ENCODE measurements around the gene EMILIN2.

EMILIN2 gene

DNA sequence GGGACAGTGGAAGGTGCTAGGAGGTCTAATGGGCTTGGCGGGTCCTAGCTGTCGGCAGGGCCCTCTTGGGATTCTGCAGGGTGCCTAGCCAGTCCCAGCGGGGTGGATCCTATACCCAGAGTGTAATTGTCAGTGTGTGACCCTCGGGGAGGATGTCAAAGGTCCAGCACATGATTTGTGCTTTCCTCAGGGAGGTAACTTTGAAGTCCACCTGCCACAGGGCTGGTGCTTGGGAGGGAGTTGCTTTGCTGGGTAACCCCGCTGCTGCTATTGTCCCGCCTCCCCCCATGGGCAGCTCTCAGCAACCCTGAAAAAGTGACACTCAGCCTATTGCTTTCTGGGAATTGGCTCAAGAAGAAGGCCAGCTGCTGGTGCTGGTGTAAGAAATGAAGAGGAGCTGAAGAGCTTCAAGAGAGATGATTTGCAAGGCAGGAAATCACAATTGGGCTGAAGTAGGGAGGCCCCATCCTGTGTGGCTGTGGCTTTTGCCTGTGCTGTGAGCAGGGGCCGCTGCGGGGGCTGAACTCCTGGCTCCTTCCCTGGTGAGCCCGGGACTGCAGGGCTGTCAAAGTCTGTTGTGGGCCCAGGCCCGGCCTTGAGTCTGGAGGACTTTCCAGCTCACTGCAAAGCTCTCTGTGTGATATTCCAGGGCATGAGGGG, 36.4 kb downstream of the EMILIN2 start:
- Histone ChIP-seq H3K4me2 (ENCODE audit: low read length) (peak overlapping the region; percentile 63), H3K79me2 (ENCODE audit: control insufficient read depth, low read length) (no peaks in the 10 kb centered on the region), H4K20me1 (ENCODE audit: control insufficient read depth, insufficient read depth, low read depth, low read length) (no peaks in the 10 kb centered on the region), H3K36me3 (ENCODE audit: control insufficient read depth, low read length) (no peaks in the 10 kb centered on the region), H3K4me3 (ENCODE audit: low read length) (peak overlapping the region; percentile 18; the same call in 1 of the 2 replicates), H3F3A (ENCODE audit: control insufficient read depth, insufficient read depth) (no peaks in the 10 kb centered on the region), H3K9me2 (replicated peaks; ENCODE audit: control insufficient read depth, low read length) (no peaks in the 10 kb centered on the region), H3K4me1 (ENCODE audit: control insufficient read depth, low read length) (peaks cover 18% of the 10 kb centered on the region), H3K27ac (ENCODE audit: low read depth, low read length) (no peak overlapping the region), H3K9me3 (ENCODE audit: control insufficient read depth, insufficient read depth, low read length) (no peaks in the 10 kb centered on the region), H3K27me3 (ENCODE audit: control insufficient read depth, low read length) (peaks cover 12% of the 10 kb centered on the region; the same call in 1 of the 2 replicates)
- TF ChIP-seq EZH2phosphoT487 (IDR thresholded peaks at IDR 0.05; ENCODE audit: borderline replicate concordance, low read length): no peak
- TF ChIP-seq, protein P1, sequence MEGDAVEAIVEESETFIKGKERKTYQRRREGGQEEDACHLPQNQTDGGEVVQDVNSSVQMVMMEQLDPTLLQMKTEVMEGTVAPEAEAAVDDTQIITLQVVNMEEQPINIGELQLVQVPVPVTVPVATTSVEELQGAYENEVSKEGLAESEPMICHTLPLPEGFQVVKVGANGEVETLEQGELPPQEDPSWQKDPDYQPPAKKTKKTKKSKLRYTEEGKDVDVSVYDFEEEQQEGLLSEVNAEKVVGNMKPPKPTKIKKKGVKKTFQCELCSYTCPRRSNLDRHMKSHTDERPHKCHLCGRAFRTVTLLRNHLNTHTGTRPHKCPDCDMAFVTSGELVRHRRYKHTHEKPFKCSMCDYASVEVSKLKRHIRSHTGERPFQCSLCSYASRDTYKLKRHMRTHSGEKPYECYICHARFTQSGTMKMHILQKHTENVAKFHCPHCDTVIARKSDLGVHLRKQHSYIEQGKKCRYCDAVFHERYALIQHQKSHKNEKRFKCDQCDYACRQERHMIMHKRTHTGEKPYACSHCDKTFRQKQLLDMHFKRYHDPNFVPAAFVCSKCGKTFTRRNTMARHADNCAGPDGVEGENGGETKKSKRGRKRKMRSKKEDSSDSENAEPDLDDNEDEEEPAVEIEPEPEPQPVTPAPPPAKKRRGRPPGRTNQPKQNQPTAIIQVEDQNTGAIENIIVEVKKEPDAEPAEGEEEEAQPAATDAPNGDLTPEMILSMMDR (IDR thresholded peaks at IDR 0.05; ENCODE audit: low read depth, low read length, poor library complexity, severe bottlenecking): no peak

DNA sequence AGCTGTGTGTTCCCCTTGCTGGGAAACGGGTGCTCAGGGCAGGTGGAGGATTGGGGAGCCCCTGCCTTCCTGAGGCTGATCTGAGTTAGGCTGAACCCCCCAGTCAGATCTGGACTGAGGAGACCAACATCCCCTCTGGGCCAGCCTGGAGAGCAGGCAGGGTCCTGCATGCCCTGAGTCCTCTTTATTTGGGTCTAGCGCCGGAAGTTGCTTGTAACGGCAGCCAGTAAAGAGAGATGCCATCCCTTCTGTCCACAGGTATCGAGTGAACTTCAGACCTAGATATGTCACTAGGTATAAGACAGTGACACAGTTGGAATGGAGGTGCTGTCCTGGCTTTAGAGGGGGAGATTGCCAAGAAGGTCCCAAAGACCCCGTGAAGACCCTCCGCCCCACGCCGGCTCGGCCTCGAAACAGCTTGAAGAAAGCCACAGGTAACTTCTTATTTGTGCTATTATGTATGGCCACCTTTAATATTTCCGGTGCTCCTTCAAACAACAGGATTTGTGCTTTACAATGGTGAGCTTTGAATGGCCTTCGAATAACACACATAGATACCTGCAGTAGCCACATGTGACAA, 38.0 kb downstream of the EMILIN2 start:
- no peak overlapping the region for H3K4me2 ChIP-seq (ENCODE audit: low read length)
- H3K36me3 ChIP-seq (ENCODE audit: control insufficient read depth, low read length): no peaks in the 10 kb centered on the region
- H3K9me3 ChIP-seq (ENCODE audit: control insufficient read depth, insufficient read depth, low read length): no peaks in the 10 kb centered on the region
- H3K27ac ChIP-seq (ENCODE audit: low read depth, low read length): no peak overlapping the region
- H3F3A ChIP-seq (ENCODE audit: control insufficient read depth, insufficient read depth): no peaks in the 10 kb centered on the region
- H3K27me3 ChIP-seq (ENCODE audit: control insufficient read depth, low read length): peaks cover 7% of the 10 kb centered on the region; the same call in 1 of the 2 replicates
- H3K4me3 ChIP-seq (ENCODE audit: low read length): no peak overlapping the region
- H3K79me2 ChIP-seq (ENCODE audit: control insufficient read depth, low read length): no peaks in the 10 kb centered on the region
- H3K9me2 ChIP-seq (replicated peaks; ENCODE audit: control insufficient read depth, low read length): no peaks in the 10 kb centered on the region
- H3K4me1 ChIP-seq (ENCODE audit: control insufficient read depth, low read length): peaks cover 18% of the 10 kb centered on the region
- no peaks in the 10 kb centered on the region for H4K20me1 ChIP-seq (ENCODE audit: control insufficient read depth, insufficient read depth, low read depth, low read length)
- TF ChIP-seq, protein P1 (IDR thresholded peaks at IDR 0.05; ENCODE audit: low read depth, low read length, poor library complexity, severe bottlenecking): no peak
- TF ChIP-seq EZH2phosphoT487 (IDR thresholded peaks at IDR 0.05; ENCODE audit: borderline replicate concordance, low read length): no peak

DNA sequence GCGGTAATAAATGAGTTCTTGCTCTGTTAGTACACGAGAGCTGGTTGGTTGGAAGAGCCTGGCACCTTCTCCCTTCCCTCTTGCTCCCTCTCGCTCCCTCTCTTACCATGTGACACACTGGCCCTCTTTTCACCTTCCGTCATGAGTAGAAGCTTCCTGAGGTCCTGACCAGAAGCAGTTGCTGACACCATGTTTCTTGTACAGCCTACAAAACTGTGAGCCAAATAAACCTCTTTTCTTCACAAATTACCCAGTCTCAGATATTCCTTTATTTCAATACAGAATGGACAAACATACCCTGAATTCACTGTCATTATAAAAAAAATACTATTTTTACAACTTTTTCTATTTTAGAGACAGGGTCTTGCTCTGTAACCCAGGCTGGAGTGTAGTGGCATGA, 40.7 kb downstream of the EMILIN2 start:
- Histone ChIP-seq H3K9me3 (ENCODE audit: control insufficient read depth, insufficient read depth, low read length) (no peaks in the 10 kb centered on the region), H3F3A (ENCODE audit: control insufficient read depth, insufficient read depth) (no peaks in the 10 kb centered on the region), H3K27me3 (ENCODE audit: control insufficient read depth, low read length) (peaks cover 11% of the 10 kb centered on the region), H3K36me3 (ENCODE audit: control insufficient read depth, low read length) (no peaks in the 10 kb centered on the region), H3K27ac (ENCODE audit: low read depth, low read length) (no peak overlapping the region), H3K79me2 (ENCODE audit: control insufficient read depth, low read length) (no peaks in the 10 kb centered on the region), H3K4me3 (ENCODE audit: low read length) (no peak overlapping the region), H3K4me1 (ENCODE audit: control insufficient read depth, low read length) (peaks cover 11% of the 10 kb centered on the region), H4K20me1 (ENCODE audit: control insufficient read depth, insufficient read depth, low read depth, low read length) (no peaks in the 10 kb centered on the region), H3K9me2 (replicated peaks; ENCODE audit: control insufficient read depth, low read length) (no peaks in the 10 kb centered on the region), H3K4me2 (ENCODE audit: low read length) (no peak overlapping the region)
- TF ChIP-seq, protein P1 (IDR thresholded peaks at IDR 0.05; ENCODE audit: low read depth, low read length, poor library complexity, severe bottlenecking): no peak
- TF ChIP-seq EZH2phosphoT487 (IDR thresholded peaks at IDR 0.05; ENCODE audit: borderline replicate concordance, low read length): no peak
